Activated CD4-positive, alpha-beta T cell treated with anti-CD3 and anti-CD28 coated beads for 36 hours (primary cell): ENCODE measurements around the gene TXN. TPM values are rescaled to one million over a fixed set of nuclear protein-coding genes. Genes with fewer than 3 reads are reported as not detected.
A peak's percentile ranks its signal among the peaks of the same experiment; 100 is the strongest.

Experiments
- ATAC-seq: fragments of 200-7000 bp; cut with Tn5 transposase; one replicate; pipeline ENCODE4 v1.10.0; 2021; ENCODE audit warnings: mild to moderate bottlenecking, moderate library complexity
- CTCF ChIA-PET: fragments of 350-600 bp; sonication (Branson Sonifier 250); formaldehyde crosslinking; loops from one replicate; lab custom pipeline; 2021; ENCODE audit warnings: antibody characterized with exemption; lab: Charles Lee
- POLR2A ChIA-PET: fragments of 350-600 bp; sonication (Branson Sonifier 250); formaldehyde crosslinking; loops from one replicate; lab custom pipeline; 2021; ENCODE audit warnings: antibody characterized with exemption, inconsistent platforms; lab: Charles Lee
- DNase-seq: peaks from one replicate; pipeline ENCODE4 v3.0.0-alpha.2; 2020
- H3K27ac Mint-ChIP-seq: one replicate; pipeline ENCODE4 v1.8.0; 2021; ENCODE audit warnings: mixed read lengths
- H3K27me3 Mint-ChIP-seq: one replicate; pipeline ENCODE4 v1.8.0; 2021; ENCODE audit warnings: mixed read lengths
- H3K36me3 Mint-ChIP-seq: one replicate; pipeline ENCODE4 v1.8.0; 2021; ENCODE audit warnings: low read depth, mixed read lengths
- H3K4me1 Mint-ChIP-seq: one replicate; pipeline ENCODE4 v1.8.0; 2021; ENCODE audit warnings: mixed read lengths
- H3K4me3 Mint-ChIP-seq: one replicate; pipeline ENCODE4 v1.8.0; 2021; ENCODE audit warnings: mild to moderate bottlenecking, moderate library complexity, mixed read lengths
- H3K9me3 Mint-ChIP-seq: one replicate; pipeline ENCODE4 v1.8.0; 2021; ENCODE audit warnings: low read depth, mixed read lengths
- intact Hi-C, 2 experiments: fragments of 100-400 bp; cut with DNase I in 1 of 2; cut with micrococcal nuclease in 1 of 2; formaldehyde crosslinking; loops; one replicate each; pipeline versions ENCODE4 v1.14.2 to v1.15.1; 2022 to 2024; cut with DNase I, micrococcal nuclease
- total RNA-seq, 2 experiments: library from RNA; stranded (reverse); gene quantifications; one replicate each; pipeline ENCODE4 v1.2.3, GENCODE V29; 2021

TXN gene
- total RNA-seq, 2 experiments from 2014 or later, result 449 to 553 TPM

DNA sequence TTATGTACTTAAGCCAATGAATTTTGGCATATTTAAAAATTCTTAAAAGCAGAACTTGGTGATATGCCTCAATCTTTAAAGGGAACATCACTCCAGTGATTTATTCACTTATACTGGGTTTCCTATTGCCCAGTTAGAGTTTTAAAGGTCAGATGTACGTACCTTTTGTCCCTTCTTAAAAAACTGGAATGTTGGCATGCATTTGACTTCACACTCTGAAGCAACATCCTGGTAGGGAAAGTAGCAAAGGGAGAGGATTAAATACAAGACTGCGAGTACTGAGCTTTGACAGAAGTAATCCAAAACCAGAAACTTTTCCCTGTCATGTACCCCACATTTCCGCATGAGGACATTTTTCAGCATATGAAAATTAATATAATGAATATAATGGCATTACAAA is 11.7 kb downstream of the TXN start:
- peaks cover 49% of the 10 kb centered on the region for H3K36me3 Mint-ChIP-seq
- POLR2A ChIA-PET, result no interaction called here

DNA sequence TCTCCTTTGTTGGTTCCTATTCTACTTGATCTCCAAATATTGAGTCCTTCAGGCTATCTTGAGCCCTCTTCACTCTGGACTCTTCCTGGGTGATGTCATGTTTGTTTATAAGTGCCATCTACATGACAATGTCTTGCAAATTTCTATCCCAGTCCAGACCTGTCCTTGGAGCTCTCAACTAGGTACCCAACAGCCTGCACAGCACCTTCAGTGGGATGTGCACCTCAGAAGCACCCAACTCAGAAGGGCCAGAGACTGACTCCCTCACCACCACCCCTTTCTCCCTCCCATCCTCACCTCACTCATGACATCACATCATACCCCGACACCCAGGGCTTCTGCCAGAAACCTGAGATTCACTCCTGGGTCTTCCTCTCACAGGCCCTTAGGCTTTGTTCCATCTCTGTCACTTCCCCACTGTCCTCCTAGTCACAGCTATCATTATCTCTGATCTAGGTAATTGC is 14.4 kb downstream of the TXN start:
- intact Hi-C loops, result no loop called here
- H3K4me3 Mint-ChIP-seq, result no peak overlapping the region
- peaks cover 31% of the 10 kb centered on the region for H3K36me3 Mint-ChIP-seq
- CTCF ChIA-PET, result no interaction called here
- H3K4me1 Mint-ChIP-seq, result no peaks in the 10 kb centered on the region
- POLR2A ChIA-PET, result no interaction called here
- DNase-seq, result no peak
- no peaks in the 10 kb centered on the region for H3K27me3 Mint-ChIP-seq
- no peaks in the 10 kb centered on the region for H3K9me3 Mint-ChIP-seq
- peak; percentile 42 for ATAC-seq
- no peak overlapping the region for H3K27ac Mint-ChIP-seq

More for the DNA sequence above, 11.7 kb downstream of the TXN start:
- Mint-ChIP-seq H3K4me1 (peaks cover 6% of the 10 kb centered on the region), H3K27me3 (no peaks in the 10 kb centered on the region), H3K9me3 (no peaks in the 10 kb centered on the region), H3K4me3 (no peak overlapping the region), H3K27ac (no peak overlapping the region)
- no peak for DNase-seq
- ATAC-seq, result no peak
- CTCF ChIA-PET, result no interaction called here
- intact Hi-C loops, result no loop called here

DNA sequence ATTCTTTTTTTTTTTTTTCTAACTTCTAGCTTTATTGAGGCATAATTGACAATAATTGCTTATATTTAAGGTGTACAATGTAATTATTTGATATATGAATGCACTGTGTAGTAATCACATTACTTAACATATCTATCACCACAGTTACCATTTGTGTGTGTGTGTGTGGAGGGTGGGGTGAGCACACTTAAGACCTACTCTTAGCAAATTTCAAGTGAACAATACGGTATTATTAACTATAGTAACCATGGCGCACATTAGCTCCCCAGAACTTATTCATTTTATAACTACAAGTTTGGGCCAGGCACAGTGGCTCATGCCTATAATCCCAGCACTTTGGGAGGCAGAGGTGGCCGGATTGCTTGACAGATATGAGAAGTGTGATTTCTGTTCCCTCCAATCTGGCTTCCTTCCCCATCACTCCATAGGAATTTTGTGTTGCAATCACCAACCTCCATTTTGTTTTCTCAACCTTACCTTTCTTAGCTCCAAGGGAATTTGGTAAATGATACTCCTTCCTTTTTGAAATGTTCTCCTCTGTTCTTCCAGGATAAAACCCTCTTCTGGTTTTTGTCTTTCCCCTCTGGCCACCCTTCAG is 14.9 kb downstream of the TXN start:
- no peak overlapping the region for H3K4me3 Mint-ChIP-seq
- CTCF ChIA-PET, result no interaction called here
- H3K36me3 Mint-ChIP-seq, result peaks cover 28% of the 10 kb centered on the region
- no peaks in the 10 kb centered on the region for H3K4me1 Mint-ChIP-seq
- POLR2A ChIA-PET, result interaction anchor here (0.6 kb wide), 1 partner anchor 338 kb away, joined by 9 read pairs; no protein-coding TSS in a partner anchor
- ATAC-seq (no peak), DNase-seq (no peak)
- H3K9me3 Mint-ChIP-seq, result no peaks in the 10 kb centered on the region
- intact Hi-C loops, result no loop called here
- H3K27ac Mint-ChIP-seq, result no peak overlapping the region
- no peaks in the 10 kb centered on the region for H3K27me3 Mint-ChIP-seq

DNA sequence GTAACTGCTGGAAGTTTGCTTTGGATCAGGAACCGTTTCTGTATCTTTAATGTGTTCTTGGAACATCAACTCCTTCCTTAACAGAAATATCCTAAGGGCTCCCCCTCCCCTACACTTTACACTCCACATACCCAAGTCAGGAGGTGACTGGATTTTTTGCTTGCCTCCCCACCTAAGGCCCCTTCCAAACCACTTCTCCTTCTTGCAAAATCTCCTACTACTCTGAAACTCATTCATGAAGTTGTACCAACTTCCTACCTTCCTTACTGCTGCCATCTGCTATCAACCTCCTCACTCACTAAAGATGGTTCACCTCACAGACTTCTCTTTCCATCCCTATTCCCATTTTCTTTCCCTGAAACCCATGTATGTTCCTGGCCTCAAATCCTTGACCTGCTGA is 16.1 kb downstream of the TXN start:
- POLR2A ChIA-PET, result no interaction called here
- CTCF ChIA-PET, result no interaction called here

DNA sequence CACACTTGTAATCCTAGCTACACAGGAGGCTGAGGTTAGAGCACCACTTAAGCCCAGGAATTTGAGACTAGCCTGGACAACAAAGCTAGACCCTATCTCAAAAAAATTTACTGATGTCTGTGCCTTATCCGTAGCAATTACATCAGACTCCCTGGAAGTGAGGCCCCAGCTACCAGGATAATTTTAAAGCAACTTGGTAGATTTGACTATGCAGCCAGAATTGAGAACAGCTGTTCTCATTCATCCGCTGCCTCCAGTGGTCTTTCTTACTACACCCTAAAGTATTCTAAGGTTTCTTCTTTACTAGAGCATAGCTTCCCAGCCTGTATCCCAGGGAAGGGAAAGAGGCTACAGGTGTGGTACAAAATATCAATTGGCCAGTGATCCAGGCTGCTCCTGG is 28.0 kb downstream of the TXN start:
- Mint-ChIP-seq H3K4me1 (no peaks in the 10 kb centered on the region), H3K4me3 (no peak overlapping the region), H3K27ac (no peak overlapping the region), H3K36me3 (no peaks in the 10 kb centered on the region), H3K9me3 (no peaks in the 10 kb centered on the region), H3K27me3 (peaks cover 3% of the 10 kb centered on the region)
- intact Hi-C loops, result no loop called here
- POLR2A ChIA-PET, result no interaction called here
- ATAC-seq (no peak), DNase-seq (no peak)
- CTCF ChIA-PET, result interaction anchor here (0.9 to 1.3 kb wide), 2 partner anchors 10 to 45 kb away, joined by 3 to 6 read pairs; no protein-coding TSS in a partner anchor

More for the DNA sequence above, 16.1 kb downstream of the TXN start:
- Mint-ChIP-seq H3K9me3 (no peaks in the 10 kb centered on the region), H3K36me3 (peaks cover 21% of the 10 kb centered on the region), H3K4me3 (no peak overlapping the region), H3K27ac (no peak overlapping the region), H3K4me1 (no peaks in the 10 kb centered on the region), H3K27me3 (no peaks in the 10 kb centered on the region)
- DNase-seq (no peak), ATAC-seq (no peak)
- intact Hi-C loops, result no loop called here

DNA sequence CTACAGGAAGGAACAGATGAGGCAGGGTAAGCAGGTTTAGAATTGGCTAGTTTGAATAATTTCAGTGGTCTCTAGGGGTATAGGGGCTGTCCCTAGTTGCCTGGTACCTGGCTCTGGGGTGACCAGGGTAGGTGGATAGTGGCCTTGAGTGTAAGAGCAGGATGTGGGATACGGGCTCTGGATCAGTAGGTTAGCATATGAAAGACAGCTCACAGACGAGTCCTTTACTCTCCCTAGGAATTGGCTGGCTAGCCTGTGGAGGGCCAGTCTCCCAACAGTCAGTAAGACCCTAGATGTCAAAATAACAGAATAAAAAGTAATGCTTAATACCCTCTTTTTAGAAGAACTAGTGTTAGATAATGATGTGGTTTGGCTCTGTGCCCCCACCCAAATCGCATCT is 31.7 kb downstream of the TXN start:
- Mint-ChIP-seq H3K27ac (no peak overlapping the region), H3K4me3 (no peak overlapping the region), H3K27me3 (peaks cover 3% of the 10 kb centered on the region), H3K4me1 (no peaks in the 10 kb centered on the region), H3K36me3 (no peaks in the 10 kb centered on the region), H3K9me3 (no peaks in the 10 kb centered on the region)
- no peak for ATAC-seq
- DNase-seq, result no peak
- ChIA-PET POLR2A (no interaction called here), CTCF (no interaction called here)
- intact Hi-C loops, result no loop called here

DNA sequence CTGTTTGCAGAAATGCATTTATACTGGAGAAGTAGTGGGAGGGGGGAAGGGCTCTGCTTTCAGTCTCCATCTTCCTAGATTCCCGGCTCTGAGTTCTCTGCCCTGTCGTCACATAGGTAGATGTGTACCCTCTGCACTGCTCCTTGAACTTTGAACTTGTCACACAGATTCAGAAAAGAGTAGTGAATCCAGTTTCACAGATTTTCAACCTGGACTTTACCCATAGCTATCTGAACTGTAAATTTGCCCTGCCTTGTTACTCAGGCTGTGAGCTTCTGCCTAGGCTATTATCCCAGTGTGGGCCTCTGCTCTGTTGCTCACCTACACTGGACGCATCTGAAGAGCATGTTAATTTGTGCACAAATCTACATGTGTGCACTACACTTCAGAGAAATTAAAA is 35.5 kb downstream of the TXN start:
- ChIA-PET POLR2A (no interaction called here), CTCF (interaction anchor here (0.7 to 2.2 kb wide), 2 partner anchors 318 to 646 kb away, joined by 3 to 6 read pairs; no protein-coding TSS in a partner anchor)
- Mint-ChIP-seq H3K4me1 (no peaks in the 10 kb centered on the region), H3K27ac (no peak overlapping the region), H3K4me3 (no peak overlapping the region), H3K9me3 (no peaks in the 10 kb centered on the region), H3K27me3 (peaks cover 3% of the 10 kb centered on the region), H3K36me3 (no peaks in the 10 kb centered on the region)
- intact Hi-C loops, result no loop called here
- DNase-seq, result no peak
- ATAC-seq, result no peak

DNA sequence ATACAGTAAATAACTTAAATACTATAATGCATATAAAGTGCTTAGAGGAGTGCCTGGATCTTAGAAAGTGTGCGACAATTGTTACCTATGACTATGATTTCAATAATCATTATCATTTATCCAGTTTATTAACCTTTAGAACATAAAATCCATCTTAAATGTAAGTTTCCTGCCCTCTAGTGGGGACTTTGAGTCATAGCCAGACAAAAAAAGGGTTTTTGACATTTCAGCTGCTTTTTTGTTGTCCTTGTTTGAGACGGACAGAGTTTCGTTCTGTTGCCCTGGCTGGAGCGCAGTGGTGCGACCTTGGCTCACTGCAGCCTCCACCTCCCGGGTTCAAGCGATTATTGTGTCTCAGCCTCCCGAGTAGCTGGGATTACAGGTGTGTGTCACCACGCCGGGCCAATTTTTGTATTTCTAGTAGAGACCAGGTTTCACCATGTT is 38.6 kb downstream of the TXN start:
- no peaks in the 10 kb centered on the region for H3K9me3 Mint-ChIP-seq
- H3K4me1 Mint-ChIP-seq, result no peaks in the 10 kb centered on the region
- no peaks in the 10 kb centered on the region for H3K36me3 Mint-ChIP-seq
- POLR2A ChIA-PET, result no interaction called here
- DNase-seq (no peak), ATAC-seq (no peak)
- no peak overlapping the region for H3K4me3 Mint-ChIP-seq
- H3K27ac Mint-ChIP-seq, result no peak overlapping the region
- H3K27me3 Mint-ChIP-seq, result peaks cover 2% of the 10 kb centered on the region
- CTCF ChIA-PET, result interaction anchor here (0.6 to 2.3 kb wide), 14 partner anchors 11 to 833 kb away, joined by 3 to 12 read pairs (median 4); no protein-coding TSS in a partner anchor
- intact Hi-C loops, result loop anchor here (1.0 to 5.0 kb wide), 6 partner anchors 34 to 645 kb away; no protein-coding TSS in a partner anchor

DNA sequence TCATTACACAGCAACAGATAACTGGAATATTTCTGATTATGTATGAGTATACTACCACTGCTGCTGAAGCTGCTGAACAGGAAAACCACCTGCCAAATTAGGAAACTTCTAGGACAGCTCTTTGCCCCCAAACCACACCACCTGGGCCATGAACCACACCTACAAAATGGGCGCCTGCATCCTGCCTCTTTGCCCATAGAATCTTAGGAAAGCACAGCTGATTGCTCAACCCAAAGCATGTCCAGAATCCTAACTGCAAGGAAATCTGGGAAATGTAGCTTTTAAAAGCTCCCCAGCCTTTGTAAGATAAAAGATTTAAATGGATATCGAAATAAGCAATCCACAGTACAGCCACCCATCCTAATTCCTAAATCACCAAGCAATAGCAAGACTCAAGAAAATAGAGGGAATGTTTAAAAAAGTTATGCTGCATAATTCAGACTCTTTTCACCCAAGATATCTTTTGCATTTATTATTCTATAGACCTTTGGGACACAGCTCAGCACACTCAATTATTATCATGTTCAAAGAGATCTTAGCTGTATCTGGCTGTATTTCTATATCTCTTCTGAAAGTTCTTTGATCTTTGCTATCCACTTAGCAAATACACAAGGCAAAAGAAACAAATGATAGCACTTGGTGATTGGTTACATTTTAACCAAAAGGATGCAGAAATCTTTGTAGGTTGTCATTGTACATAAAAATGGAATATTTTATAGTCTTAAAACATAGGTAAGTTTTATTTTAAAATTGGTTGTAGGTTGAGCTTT is 41.5 kb downstream of the TXN start:
- DNase-seq, result no peak
- POLR2A ChIA-PET, result no interaction called here
- H3K9me3 Mint-ChIP-seq, result no peaks in the 10 kb centered on the region
- no peak overlapping the region for H3K4me3 Mint-ChIP-seq
- no peaks in the 10 kb centered on the region for H3K4me1 Mint-ChIP-seq
- ATAC-seq, result no peak
- intact Hi-C loops, result loop anchor here in 1 of 2 experiments (5.0 kb wide), 3 partner anchors 312 to 642 kb away; no protein-coding TSS in a partner anchor
- H3K27me3 Mint-ChIP-seq, result peaks cover 2% of the 10 kb centered on the region
- no peak overlapping the region for H3K27ac Mint-ChIP-seq
- no peaks in the 10 kb centered on the region for H3K36me3 Mint-ChIP-seq
- CTCF ChIA-PET, result interaction anchor here (0.8 to 3.5 kb wide), 5 partner anchors 11 to 397 kb away, joined by 3 to 24 read pairs (median 3); no protein-coding TSS in a partner anchor

DNA sequence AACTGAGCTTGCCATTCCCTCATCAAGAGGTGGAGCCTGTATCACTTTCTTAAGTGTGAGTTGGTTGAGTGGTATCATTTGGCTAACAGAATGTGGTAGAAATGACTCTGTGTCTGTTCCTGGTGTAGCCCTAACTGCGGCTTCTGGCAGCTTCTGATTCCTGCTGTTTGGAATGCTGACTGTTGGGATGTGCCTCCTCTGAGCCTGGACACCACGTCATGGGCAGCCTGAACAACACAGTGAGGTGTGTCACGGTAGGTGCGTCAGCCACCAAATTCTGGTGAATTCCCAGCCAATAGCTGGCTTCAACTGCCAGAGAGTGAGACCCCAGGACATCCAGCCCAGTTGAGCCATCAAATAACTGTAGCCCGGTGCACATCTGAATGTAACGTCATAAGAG is 42.2 kb downstream of the TXN start:
- Mint-ChIP-seq H3K27ac (no peak overlapping the region), H3K27me3 (peaks cover 2% of the 10 kb centered on the region), H3K36me3 (no peaks in the 10 kb centered on the region), H3K9me3 (no peaks in the 10 kb centered on the region), H3K4me1 (no peaks in the 10 kb centered on the region), H3K4me3 (no peak overlapping the region)
- intact Hi-C loops, result no loop called here
- no peak for ATAC-seq
- ChIA-PET POLR2A (no interaction called here), CTCF (interaction anchor here (1.2 to 3.5 kb wide), 5 partner anchors 10 to 396 kb away, joined by 3 to 24 read pairs (median 3); no protein-coding TSS in a partner anchor)
- no peak for DNase-seq

DNA sequence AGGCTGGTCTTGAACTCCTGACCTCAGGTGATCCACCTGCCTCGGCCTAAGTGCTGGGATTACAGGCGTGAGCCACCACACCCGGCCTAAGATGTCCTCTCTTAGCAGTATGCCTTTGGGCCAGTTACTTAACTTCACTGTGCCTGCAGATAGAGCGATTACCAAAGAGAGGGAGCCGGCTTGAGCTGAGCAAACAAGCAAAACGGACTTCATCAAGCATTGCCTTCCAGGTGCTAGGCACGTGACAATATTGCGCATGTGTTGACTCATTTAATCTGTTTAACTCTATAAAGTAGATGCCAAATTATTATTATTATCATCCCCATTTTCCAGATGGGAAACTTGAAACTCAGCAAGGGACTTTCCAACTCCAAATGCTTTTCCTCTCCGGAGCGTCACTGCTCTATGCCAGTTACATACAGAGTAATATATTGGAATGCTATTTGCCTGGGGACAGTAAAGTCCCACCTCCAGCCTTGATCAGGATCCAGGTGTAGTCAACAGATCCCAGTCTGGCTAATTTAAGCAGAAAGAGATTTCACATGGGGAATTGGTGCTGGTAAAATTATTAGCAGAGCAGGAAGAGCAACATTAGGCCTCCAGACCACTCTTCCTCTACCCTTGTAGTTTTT is 42.8 kb downstream of the TXN start:
- H3K4me3 Mint-ChIP-seq, result no peak overlapping the region
- peaks cover 2% of the 10 kb centered on the region for H3K27me3 Mint-ChIP-seq
- intact Hi-C loops, result no loop called here

More for the DNA sequence above, 42.8 kb downstream of the TXN start:
- H3K4me1 Mint-ChIP-seq, result no peaks in the 10 kb centered on the region
- CTCF ChIA-PET, result interaction anchor here (1.0 to 3.5 kb wide), 5 partner anchors 10 to 29 kb away, joined by 3 to 24 read pairs (median 4); no protein-coding TSS in a partner anchor
- no peak overlapping the region for H3K27ac Mint-ChIP-seq
- no peaks in the 10 kb centered on the region for H3K36me3 Mint-ChIP-seq
- DNase-seq (no peak), ATAC-seq (no peak)
- POLR2A ChIA-PET, result no interaction called here
- H3K9me3 Mint-ChIP-seq, result no peaks in the 10 kb centered on the region
